Stimulated activated CD4-positive, alpha-beta T cell treated with anti-CD3 and anti-CD28 coated beads, Interleukin-1b, Interleukin-23, amount 100 ng/mL, for 1 hour (primary cell): ENCODE results near the gene M1AP.

Source experiments
- DNase-seq, 2 donors: peaks; one replicate each; pipeline ENCODE4 v3.0.0-alpha.2; 2020; ENCODE audit warnings: low read depth in 2 of 2

Gene M1AP

GRCh38 chr2:74593826-74594772 lies 54.0 kb downstream of the M1AP start:
- DNase-seq, result no peak

GRCh38 chr2:74588664-74589063 lies 59.5 kb downstream of the M1AP start:
- no peak for DNase-seq

- DNase-seq, result peak in 1 of 2 donors; percentile 28
Observed at GRCh38 chr2:74587664-74588277, 60.4 kb downstream of the M1AP start.

GRCh38 chr2:74585406-74586185 lies 62.5 kb downstream of the M1AP start:
- DNase-seq, result no peak

- no peak for DNase-seq
Observed at GRCh38 chr2:74584088-74584645, 64.0 kb downstream of the M1AP start.

- no peak for DNase-seq
Observed at GRCh38 chr2:74583504-74583903, 64.6 kb downstream of the M1AP start.

- DNase-seq, result no peak
Observed at GRCh38 chr2:74582184-74582583, 65.9 kb downstream of the M1AP start.

GRCh38 chr2:74581463-74581862 lies 66.7 kb downstream of the M1AP start:
- no peak for DNase-seq

- DNase-seq, result no peak
Observed at GRCh38 chr2:74578408-74578807, 69.7 kb downstream of the M1AP start.

- no peak for DNase-seq
Observed at GRCh38 chr2:74577448-74577847, 70.7 kb downstream of the M1AP start.

- DNase-seq, result no peak
Observed at GRCh38 chr2:74576863-74577229, 71.3 kb downstream of the M1AP start.

GRCh38 chr2:74576211-74576862 lies 71.8 kb downstream of the M1AP start:
- DNase-seq, result no peak

- DNase-seq, result no peak
Observed at GRCh38 chr2:74575320-74575719, 72.8 kb downstream of the M1AP start.

GRCh38 chr2:74573747-74574562 lies 74.2 kb downstream of the M1AP start:
- DNase-seq, result no peak

GRCh38 chr2:74572178-74572925 lies 75.8 kb downstream of the M1AP start:
- no peak for DNase-seq

- no peak for DNase-seq
Observed at GRCh38 chr2:74571058-74571457, 77.1 kb downstream of the M1AP start.

GRCh38 chr2:74569686-74570085 lies 78.4 kb downstream of the M1AP start:
- no peak for DNase-seq

GRCh38 chr2:74567881-74568280 lies 80.2 kb downstream of the M1AP start:
- no peak for DNase-seq

GRCh38 chr2:74566754-74567085 lies 81.4 kb downstream of the M1AP start:
- DNase-seq, result no peak

GRCh38 chr2:74566076-74566753 lies 81.9 kb downstream of the M1AP start:
- DNase-seq, result no peak
